Activated naive CD8-positive, alpha-beta T cell treated with anti-CD3 and anti-CD28 coated beads, Interleukin-2, amount 50 U/mL, for 24 hours (primary cell): Measurements from ENCODE around the gene RNASEL.

Source experiments
- ATAC-seq: fragments of 150-1000 bp; cut with Tn5 transposase; one replicate; pipeline ENCODE4 v1.10.0; 2021
- DNase-seq: peaks from one replicate; pipeline ENCODE4 v3.0.0; 2021
- H3K27ac Mint-ChIP-seq: one replicate; pipeline ENCODE4 v1.8.0; 2021; ENCODE audit warnings: mild to moderate bottlenecking, mixed read lengths
- H3K27me3 Mint-ChIP-seq: one replicate; pipeline ENCODE4 v1.8.0; 2021; ENCODE audit warnings: mixed read lengths
- H3K36me3 Mint-ChIP-seq: one replicate; pipeline ENCODE4 v1.8.0; 2021; ENCODE audit warnings: low read depth, mixed read lengths
- H3K4me1 Mint-ChIP-seq: one replicate; pipeline ENCODE4 v1.8.0; 2021; ENCODE audit warnings: mixed read lengths
- H3K4me3 Mint-ChIP-seq: one replicate; pipeline ENCODE4 v1.8.0; 2021; ENCODE audit warnings: mild to moderate bottlenecking, moderate library complexity, mixed read lengths
- H3K9me3 Mint-ChIP-seq: one replicate; pipeline ENCODE4 v1.8.0; 2021; ENCODE audit warnings: mixed read lengths

RNASEL gene

DNA sequence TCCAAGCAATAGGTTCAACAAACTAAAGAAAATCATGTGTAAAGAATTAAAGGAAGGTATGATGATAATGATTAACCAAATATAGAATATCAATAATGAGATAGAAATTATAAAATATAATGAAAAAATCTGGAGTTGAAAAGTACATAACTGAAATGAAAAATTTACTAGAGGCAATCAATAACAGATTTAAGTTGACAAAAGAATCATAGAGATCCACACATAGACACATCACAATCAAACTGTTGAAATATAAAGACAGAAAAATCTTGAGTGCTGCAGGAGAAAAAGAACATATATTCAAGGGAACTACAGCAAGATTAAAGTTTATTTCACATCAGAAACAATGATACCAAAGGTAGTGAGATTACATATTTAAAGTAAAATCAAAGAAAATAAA lies 63.7 kb downstream of the RNASEL start:
- Mint-ChIP-seq H3K27me3 (peaks cover 18% of the 10 kb centered on the region), H3K27ac (no peak overlapping the region), H3K9me3 (peaks cover 41% of the 10 kb centered on the region)

More for the DNA sequence above, 63.7 kb downstream of the RNASEL start:
- Mint-ChIP-seq H3K4me1 (no peaks in the 10 kb centered on the region), H3K4me3 (no peak overlapping the region), H3K36me3 (no peaks in the 10 kb centered on the region)
- ATAC-seq = no peak
- no peak for DNase-seq
